KBM-7 (cell line): ENCODE results near the gene CLASRP.
"Not testable (repeated sequence)": the region's sequence is repeated elsewhere in the genome, so short reads cannot be mapped to it uniquely, and the experiment has no call there.

Experiments
- DNase-seq: peaks from one replicate; pipeline ENCODE4 v3.0.0-alpha.2; 2015
- in situ Hi-C: fragments of 300-500 bp; cut with MboI; formaldehyde crosslinking; loops from 2 replicates; pipeline ENCODE4 v1.14.3; 2020; ENCODE audit warnings: low sequenced_read_pairs, low pct_unique_long_range_greater_than_20kb, mixed read lengths

Gene CLASRP

DNA sequence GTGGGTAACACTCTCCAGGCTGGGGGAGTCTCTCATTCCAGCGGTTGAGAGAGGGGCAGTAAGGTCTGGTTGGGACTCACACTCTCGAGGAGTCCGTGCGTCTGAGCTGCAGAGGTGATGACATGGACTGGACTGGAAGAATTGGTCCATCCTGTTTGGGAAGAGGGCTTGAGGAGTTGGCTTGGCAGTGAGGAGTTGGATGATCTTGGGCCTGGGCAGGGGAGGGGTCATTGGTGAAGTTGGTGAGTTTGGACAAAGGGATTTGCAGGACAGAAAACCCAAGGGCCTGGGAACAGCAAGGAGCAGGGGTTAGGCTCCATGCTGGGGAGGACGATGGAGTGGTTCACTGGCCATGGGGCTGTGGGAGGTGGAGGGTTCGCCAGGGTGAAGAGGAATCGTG, 57.9 kb downstream of the CLASRP start:
- in situ Hi-C loops, result no loop called here
- no peak for DNase-seq

DNA sequence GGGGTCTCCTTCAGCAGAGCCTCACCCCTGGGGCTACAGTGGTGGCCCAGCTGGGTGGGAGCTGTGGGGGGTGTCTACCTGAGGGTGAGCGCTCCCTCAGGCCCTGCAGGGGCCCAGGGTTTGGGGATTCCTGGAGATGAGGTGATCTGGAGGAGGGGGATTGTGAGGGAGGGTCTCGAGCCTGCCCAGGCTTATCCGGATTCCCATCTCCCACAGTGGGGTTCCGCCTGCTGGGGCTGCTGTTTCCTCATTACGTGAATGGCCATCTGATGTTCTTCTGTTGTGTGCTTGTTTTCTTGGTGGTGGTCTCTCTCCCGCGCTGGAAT, 58.6 kb downstream of the CLASRP start:
- no peak for DNase-seq
- in situ Hi-C loops, result no loop called here

DNA sequence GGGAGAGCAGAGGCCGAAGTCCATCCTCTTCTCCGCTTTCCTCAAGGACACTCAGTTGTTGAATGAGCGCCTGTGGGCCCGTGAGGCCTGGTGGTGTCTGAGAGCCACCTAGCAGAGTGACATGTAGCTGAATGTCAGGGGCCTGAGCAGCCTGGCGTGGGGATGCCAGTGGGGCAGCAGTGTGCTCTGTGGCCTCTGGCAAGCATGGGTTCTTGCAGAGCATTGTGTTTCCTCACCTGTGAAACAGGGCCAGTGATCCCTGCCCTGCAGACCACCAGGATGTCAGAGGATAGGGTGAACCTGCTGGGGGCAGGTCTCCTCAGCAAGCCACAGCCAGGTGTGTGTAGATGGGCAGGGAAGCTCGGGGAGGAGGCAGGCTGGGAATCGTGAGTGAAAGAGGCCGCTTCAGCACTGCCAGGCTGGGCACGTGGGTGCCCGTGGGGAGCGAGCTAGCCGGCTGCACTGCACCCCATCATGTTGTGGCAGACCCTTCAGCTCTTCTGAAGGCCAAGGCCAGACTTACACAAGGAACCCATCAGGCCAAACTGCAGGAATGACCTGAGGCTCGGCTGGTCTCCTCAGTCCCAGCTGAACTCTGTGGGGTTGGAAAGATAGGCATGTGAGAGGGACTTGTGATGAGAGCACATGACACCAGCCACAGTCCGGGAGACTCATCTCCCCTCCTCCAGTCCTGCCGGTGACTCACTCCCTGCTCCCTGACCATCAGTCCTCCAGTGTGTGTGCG, 59.1 kb downstream of the CLASRP start:
- DNase-seq, result no peak
- in situ Hi-C loops, result no loop called here

DNA sequence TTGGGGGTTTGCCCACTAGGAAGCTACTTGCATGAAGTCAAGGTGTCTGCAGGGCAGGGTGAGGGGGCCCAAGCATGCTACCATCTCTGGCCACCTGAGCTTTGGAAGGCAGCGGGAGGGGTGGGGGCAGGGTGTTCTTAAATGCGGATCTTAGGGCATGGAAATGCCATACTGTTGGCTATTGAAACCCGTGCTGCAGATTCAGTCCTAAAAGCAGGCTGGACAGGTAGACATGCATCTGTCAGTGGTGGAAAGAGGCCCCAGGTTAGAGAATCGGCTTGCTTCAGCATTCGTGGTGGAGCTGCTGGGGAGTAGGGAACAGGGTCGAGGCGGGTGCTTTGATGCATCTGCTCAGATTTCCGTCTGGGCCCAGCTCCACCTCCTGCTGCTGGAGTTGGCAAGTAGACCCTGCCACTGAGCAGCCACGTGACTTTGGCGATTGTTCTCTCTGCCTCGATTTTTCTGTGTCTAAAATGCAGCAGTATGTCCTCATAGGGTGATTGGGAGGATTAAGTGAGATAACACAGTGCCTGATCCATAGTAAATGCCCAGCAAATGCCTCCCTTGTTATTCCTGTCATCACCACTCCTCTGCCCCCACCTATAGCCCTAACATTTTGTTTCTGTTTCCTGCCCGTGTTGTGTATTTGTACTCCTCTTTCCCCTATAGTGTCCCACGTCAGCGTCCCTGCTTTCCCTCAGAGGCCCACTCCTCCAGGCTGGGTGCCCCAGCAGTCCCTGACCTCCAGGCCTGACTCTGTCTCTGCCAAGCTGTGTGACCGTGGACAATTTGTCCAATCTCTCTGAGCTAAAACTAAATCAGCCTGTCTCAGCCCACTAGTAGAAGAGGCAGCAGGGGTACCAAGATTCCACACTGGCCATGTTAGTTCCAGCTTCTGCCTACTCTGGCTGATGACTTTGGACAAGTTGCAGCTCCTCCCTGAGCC, 59.9 kb downstream of the CLASRP start:
- no peak for DNase-seq
- in situ Hi-C loops, result no loop called here

DNA sequence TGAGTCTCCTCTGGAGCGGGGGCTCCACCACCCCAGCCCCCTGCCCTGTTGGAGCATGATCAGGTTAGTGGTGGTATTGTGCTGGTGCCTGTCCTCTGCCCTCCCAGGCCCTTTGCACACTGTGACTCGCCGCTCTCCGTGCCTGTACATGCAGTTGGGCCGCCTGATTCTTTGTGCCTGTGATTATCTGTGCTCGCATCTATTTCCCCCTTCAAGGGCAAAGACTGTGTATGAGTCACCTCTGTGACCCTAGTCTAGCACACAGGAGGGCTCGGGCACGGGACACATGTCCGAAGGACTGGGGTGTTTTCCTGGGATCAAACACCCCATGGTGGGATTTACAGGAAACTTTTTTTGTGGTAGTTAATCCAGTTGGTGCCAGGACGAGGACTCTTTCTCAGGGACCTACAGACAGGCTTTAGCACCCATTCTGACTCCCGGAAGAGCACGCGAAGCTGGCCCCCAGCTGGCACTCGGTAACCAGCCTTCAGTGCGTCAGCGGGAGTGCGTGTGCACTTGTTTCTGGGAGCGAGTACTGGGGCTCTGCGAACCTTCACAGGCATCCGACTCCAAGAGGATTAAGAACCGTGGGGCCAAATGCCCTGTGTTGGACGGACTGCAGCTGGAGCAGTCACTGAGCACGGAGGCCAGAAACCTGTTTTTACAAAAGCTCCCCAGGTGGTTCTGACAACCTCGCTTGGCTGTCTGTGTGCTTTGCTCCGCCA, 60.8 kb downstream of the CLASRP start:
- in situ Hi-C loops, result no loop called here
- no peak for DNase-seq

DNA sequence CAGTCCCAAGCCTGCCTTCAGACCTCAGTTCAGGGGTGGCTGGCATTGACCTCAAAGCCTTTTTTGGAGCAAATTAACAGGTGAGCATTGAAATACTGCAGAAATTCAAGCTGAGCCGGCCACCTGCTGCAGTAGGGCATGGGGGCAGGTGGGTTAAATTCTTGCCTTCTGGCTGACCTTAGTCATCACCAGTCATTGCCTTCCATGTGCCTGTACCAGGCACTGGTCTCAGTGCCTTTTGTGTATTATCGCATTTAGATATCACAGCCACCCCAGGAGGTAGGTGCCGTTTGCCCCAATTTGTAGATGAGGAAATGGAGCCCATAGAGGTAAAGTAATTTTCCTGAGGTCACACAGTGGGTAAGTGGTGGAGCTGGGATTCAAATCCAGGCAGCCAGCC, 61.4 kb downstream of the CLASRP start:
- DNase-seq, result no peak
- in situ Hi-C loops, result no loop called here

DNA sequence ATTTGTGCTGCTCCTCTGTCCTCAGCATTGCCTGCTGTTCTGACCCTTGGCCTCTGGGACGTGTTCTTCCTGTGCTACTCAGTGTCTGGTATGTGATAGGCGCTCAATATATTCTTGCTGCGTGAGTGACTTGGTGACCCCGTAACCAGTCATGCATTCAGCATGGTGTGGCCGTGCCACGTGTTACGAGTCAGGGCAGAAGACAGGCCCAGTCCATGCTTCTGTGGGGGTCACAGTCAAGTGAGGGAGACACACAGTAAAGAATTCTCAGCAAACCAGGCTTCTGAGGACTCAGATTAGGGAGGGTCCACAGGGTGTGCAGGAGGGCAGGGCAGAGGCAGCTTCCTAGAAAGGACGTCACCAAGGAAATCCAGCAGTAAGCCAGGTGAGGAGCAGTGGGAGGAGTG, 62.0 kb downstream of the CLASRP start:
- in situ Hi-C loops, result no loop called here
- DNase-seq, result no peak

DNA sequence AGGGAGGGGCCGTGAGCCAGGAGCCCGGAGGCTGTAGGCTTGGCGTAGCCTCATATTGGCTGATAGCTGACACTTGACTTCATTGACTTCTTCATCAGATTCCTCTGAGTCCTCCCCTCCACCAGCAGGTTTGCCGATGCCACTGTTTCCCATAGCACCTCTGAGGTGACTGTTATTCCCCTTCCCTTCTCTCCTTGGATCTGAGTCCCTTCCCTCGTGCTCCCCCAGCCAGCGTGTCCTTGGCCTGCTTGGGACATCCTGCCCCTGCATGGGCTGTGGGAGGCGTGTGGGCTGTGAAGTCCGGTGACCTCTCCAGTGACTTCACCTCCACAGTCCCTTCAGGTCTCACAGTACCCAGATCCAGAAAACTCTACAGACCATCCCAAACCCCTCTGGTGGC, 63.0 kb downstream of the CLASRP start:
- in situ Hi-C loops, result no loop called here
- DNase-seq, result no peak

DNA sequence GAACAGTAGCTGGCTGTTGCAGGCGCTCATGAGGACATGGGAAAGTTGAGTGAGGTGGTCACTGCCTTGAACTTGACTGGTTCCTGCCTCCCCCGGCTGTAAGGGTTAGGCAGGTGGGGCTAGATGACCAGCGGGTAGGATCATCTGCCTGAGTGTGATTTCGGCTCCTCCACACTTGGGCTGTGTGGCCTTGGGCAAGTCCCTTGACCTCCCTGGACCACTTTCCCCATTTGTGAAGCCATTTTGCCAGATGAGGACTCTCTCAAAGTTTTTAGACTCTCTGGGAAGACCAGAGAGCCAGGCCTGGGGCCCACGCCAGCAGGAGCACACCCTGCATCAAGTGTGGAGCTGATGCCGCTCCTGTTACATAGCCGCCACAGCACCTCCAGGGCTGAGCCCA, 63.6 kb downstream of the CLASRP start:
- in situ Hi-C loops, result no loop called here
- no peak for DNase-seq

DNA sequence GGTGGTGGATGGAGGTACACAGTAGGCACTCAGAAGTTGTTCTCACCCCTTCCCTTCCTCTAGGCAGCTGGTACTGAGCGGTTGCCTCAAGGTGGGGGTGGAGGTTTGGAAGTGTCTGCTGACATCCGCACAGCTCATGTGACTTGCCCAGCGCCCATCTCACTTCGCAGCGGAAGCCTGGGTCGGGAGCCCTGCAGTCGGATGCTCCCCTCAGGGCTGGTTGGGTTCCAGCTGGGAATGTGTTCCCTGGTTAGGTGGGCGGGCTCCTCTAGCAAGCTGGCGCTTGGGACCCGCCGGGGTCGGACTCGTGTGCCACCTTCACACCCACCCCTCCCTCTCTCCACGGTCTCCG, 64.3 kb downstream of the CLASRP start:
- in situ Hi-C loops, result no loop called here
- DNase-seq, result no peak

DNA sequence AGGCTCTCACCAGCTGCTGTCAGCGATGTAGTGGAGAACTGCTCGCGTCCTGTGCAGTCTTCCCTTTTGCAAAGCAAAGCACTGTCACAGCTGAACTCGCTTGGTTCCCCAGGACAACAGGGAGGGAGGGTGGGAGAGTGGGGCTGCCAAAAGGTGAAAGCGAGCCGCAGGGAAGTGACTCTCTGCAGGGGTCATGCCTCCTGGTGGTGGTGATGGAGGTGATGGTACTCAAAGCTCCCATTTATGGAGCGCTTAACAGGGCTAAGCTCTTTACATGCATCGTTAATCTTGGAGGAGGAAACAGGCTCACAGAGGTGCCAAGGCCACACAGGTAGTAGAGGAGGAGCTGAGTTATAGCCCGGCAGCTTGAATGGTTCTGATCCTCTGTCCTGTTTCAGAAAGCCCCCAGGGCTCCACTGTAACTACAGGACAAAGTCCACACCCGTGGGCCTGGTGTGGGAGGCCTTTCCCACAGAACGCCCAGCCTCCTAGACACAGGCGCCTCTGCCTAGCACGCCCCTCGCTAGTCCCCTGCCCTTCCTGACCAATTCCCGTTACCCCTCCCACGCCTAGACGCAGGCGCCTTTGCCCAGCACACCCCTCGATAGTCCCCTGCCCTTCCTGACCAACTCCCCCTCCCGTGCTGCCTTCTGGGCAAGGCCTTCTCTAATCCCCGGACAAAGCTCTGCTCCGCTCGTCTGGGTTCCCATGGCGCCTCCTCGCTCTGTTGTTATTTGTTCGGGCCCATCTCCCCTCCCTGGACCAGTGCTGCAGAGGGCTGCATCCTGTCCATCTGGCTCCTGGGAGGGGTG, 64.9 kb downstream of the CLASRP start:
- DNase-seq, result no peak

DNA sequence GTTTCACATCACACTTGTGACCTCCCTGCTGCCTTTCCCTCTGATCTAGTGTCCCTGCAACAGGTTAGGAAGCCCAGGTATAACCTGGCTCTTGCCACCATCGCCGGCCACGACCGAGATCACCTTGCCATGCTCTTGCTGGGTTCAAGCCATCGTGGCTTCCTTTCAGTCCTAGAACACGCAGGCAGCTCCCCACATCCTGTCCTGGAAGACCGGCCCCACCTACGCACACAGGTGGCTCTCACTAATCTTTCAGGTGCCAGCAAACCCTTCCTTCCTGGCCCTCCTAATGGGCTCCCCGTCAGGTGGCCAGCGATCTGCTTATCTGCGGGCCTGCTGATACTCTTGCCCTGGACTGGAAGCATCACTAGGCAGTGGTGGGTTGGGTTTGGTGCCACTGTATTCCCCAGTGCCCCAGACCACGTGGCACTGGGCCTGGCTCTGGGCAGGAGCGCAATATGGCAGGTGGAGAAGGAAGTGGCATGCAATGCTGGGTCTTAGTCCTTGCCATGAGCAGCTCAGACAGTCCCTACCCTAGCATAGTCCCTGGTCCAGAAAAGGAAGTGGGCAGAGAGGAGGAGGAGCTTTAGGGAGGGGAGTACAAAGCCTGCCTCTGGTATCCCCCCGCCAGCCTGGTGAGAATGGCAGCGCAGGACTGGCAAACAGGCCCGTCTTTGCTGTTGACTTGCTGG, 66.0 kb downstream of the CLASRP start:
- DNase-seq, result no peak
- in situ Hi-C loops, result no loop called here

More for the DNA sequence above, 64.9 kb downstream of the CLASRP start:
- in situ Hi-C loops, result no loop called here

DNA sequence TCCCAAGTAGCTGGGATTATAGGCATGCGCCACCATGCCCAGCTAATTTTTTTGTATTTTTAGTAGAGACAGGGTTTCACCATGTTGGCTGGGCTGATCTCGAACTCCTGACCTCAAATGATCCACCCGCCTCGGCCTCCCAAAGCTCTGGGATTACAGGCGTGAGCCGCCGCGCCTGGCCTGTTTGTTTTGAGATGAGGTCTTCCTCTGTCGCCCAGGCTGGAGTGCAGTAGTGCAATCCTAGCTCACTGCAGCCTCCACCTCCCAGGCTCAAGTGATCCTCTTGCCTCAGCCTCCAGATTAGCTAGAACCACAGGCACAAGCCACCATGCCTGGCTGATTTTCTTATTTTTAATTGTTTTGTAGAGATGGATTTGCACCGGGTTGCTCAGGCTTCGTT, 67.5 kb downstream of the CLASRP start:
- DNase-seq, in situ Hi-C loops: not testable (repeated sequence)

DNA sequence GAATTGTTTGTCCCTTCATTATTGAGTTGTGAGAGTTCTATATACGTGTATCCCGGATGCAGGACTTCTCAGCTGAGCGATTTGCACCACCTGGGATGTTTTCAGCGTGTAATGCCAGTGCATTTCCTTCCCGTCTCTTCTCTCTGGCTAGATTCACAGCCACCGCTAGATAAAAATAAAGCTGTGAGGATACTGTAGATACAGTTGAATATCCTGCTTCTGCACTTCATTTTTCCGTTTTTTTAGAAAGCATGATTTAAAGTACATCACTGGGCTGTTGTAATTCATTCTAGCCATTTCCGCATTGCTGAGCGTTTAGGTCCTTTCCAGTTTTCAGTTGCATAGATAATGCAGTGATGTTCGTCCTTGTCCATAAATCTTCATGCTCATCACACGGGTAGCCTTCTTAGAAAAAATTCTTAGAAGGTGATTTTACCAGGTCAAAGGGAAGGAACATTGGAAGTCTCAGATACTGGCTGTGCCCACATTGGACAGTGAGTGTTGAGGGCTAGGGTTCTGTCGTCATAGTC, 68.8 kb downstream of the CLASRP start:
- in situ Hi-C loops, result no loop called here

DNA sequence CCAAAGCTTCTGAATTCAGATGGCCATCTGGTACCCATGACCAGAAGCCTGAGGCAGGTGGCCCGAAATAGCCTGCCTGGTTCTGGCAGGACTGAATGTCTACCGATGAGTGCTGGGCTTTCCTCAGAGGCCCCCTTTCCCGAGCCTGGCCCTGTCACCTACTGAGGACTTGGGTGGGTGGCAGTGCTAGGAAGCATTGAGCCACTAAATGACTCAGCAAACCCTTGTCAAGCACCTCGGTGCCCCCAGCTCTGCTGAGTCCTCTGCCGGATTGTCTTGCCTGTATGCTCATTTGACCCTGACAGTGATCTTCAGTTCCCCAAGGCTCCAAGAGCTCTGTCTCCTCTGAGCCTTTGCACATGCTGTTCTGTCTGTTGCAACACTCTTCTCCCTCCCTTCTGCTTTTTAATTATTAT, 72.0 kb downstream of the CLASRP start:
- DNase-seq, result no peak
- in situ Hi-C loops, result no loop called here

More for the DNA sequence above, 68.8 kb downstream of the CLASRP start:
- DNase-seq, result no peak

DNA sequence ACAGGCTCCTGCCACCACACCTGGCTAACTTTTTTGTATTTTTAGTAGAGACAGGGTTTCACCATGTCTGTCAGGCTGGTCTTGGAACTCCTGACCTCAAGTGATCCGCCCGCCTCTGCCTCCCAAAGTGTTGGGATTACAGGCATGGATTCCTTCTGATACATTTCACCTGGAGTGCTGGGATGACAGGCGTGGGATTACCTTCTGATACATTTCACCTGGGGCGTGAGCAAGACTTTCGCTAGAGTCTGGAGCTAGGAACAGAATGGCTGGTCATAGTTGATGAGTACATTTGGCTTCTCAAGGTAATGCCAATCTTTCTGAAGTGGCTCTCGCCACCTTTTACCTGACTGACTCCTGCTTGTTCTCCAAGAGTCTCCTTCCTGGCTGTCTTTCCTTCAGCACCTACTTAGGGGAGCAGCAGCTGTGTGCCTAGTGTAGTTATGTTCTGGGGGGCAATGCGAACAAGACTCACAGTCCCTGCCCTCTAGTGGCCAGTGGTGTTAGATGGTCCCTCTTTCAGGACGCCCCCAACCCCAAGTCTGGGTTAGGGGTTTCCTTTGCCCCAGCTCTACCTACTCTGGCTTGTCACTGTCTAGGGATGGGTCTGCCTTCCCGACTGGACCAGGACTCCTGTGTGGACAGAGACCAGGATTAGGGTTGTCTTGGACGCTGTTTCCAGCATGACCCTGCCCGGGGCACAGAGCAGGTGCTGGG, 73.4 kb downstream of the CLASRP start:
- DNase-seq, result no peak
- in situ Hi-C loops, result no loop called here

DNA sequence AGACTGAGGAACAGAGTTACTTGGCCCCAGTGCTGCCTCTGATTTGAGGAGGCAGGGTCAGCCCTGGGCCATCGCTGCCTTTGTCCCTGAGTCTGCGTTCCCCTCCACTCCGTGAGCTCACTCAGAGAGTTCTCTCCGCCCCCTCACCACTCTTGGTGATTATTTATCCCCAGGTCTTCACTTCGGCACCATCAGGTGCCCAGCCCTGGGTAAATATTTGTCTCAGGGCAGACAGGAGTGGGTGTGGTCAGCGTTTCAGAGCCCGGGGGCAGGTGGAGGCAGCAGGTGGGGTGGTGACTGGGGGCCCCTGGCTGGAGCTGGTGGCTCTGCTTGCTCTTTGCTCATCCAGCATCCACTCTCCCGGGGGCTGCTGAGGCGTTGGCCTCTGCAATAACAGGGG, 74.8 kb downstream of the CLASRP start:
- in situ Hi-C loops, result no loop called here
- DNase-seq, result no peak

DNA sequence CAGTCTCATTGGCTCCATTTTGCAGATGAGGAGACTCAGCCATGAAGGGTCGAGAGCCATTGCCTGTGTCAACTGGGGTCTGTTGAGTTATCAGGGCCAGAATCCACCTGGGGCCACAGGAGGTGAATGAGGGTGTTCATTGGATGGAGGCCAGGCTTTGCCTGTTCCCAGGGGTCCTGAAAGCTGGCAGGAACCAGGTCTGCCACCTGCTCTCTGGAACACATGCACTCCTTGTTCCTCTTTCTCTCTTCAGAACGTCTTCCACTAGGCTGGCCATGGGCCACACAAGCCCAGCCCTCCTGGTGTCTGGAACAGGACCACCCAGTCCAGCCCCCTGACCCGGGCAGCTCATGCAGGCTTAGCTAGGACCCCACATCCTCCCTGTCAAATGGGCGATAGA, 75.3 kb downstream of the CLASRP start:
- peak; percentile 14 for DNase-seq
- in situ Hi-C loops, result no loop called here
